Heart left ventricle (tissue), 13 donors: ENCODE results near the gene SPRY2.

Experiments
- POLR2A ChIP-seq, 2 donors: fragments of 450-650 bp; IDR thresholded peaks; one replicate each; pipeline ENCODE4 v1.6.1; 2017; ENCODE audit warnings: antibody characterized with exemption in 2 of 2, mild to moderate bottlenecking in 2 of 2, moderate library complexity in 2 of 2
- TF ChIP-seq, protein P1 (sequence below), 12 donors: fragments of 200-600 bp; sonication (generic) in 4 of 12; IDR thresholded peaks; one replicate each; pipeline versions ENCODE4 v1.5.0 to v1.8.0; 2018 to 2022; ENCODE audit warnings: antibody characterized with exemption in 12 of 12, mild to moderate bottlenecking in 5 of 12
- donor health status: ischemic (EF 13 %, LVEDD 7.1; RV severe dilation, severe dysfunction).
- donor health status: DM: no; HTN: yes; CAD: no.
- donor health status: DM: no; HTN: no; CAD: no.
- donor health status: ischemic (EF 25% LVEDD 6.9; RV normal size, moderate dysfunction).
- donor health status: ischemic (EF 25% LVEDD 5.7; RV mildly dilated, moderate dysfunction).
- donor health status: ischemic (EF 35%, LVEDD 5.7; RV mildly dilated, moderate dysfunction).
- donor health status: nonischemic (EF 11% LVEDD 7.7; RV severe dilation, severe dysfunction).
- donor health status: DM: yes; HTN: yes; CAD: no.
- donor health status: PGD.
- donor health status: ischemic (EF 29% LVEDD 5.4; RV normal size, mild dysfunction).
- donor health status: nonischemic (EF 23%, LVEDD 6.1; RV moderate dilation, normal function).

DNA sequence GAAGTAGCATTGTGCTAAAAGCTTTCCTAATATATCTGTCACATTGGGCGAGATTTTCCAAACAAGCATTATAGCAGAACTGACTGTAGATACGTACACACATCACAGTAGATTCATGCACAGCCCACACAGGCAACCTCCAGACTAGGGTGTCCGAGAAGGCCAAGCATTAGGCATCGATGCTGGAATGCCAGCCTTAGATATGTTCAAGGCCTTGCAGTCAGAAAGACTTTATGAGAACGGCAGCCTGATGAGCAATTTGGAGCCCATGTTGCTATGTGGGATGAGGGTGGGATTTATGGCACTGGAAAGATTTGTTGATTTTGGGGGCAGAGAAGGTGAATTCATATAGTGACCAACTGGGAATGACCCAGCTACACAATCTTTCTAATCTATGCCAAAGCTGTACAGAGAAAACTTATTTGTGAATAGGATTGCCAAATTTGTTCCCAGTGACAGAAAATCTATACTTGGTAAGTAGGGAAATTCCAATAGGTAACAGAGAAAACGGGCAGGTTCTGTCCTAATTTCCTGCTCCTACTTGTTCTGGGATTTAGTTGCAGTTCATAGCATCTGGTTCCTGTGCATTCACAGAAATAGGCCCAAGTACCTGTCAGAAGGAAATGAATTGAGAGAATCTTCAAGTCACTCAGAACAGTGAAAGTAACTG lies 31.0 kb upstream of the SPRY2 start:
- TF ChIP-seq, protein P1, sequence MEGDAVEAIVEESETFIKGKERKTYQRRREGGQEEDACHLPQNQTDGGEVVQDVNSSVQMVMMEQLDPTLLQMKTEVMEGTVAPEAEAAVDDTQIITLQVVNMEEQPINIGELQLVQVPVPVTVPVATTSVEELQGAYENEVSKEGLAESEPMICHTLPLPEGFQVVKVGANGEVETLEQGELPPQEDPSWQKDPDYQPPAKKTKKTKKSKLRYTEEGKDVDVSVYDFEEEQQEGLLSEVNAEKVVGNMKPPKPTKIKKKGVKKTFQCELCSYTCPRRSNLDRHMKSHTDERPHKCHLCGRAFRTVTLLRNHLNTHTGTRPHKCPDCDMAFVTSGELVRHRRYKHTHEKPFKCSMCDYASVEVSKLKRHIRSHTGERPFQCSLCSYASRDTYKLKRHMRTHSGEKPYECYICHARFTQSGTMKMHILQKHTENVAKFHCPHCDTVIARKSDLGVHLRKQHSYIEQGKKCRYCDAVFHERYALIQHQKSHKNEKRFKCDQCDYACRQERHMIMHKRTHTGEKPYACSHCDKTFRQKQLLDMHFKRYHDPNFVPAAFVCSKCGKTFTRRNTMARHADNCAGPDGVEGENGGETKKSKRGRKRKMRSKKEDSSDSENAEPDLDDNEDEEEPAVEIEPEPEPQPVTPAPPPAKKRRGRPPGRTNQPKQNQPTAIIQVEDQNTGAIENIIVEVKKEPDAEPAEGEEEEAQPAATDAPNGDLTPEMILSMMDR (IDR thresholded peaks at IDR 0.05), result no peak
- TF ChIP-seq POLR2A (IDR thresholded peaks at IDR 0.05), result no peak
